Activated B cell treated with CpG ODN at 0.5 μM for 24 hours (primary cell): ENCODE data around the gene PMIS2. TPM values are rescaled to one million over a fixed set of nuclear protein-coding genes. Genes with fewer than 3 reads are reported as not detected.

Experiments
- ATAC-seq: fragments of 200-7000 bp; cut with Tn5 transposase; one replicate; pipeline ENCODE4 v1.10.0; 2021; ENCODE audit warnings: low read depth, mild to moderate bottlenecking, moderate library complexity
- CTCF ChIA-PET: fragments of 350-600 bp; sonication (Branson Sonifier 250); formaldehyde crosslinking; loops from one replicate; lab custom pipeline; 2021; ENCODE audit warnings: antibody characterized with exemption; lab: Charles Lee
- POLR2A ChIA-PET: fragments of 350-600 bp; sonication (Branson Sonifier 250); formaldehyde crosslinking; loops from one replicate; lab custom pipeline; 2021; ENCODE audit warnings: antibody characterized with exemption; lab: Charles Lee
- DNase-seq: peaks from one replicate; pipeline ENCODE4 v3.0.0; 2022
- H3K27ac Mint-ChIP-seq: one replicate; pipeline ENCODE4 v1.8.0; 2020; ENCODE audit warnings: mixed read lengths
- H3K27me3 Mint-ChIP-seq: one replicate; pipeline ENCODE4 v1.8.0; 2021; ENCODE audit warnings: mixed read lengths
- H3K36me3 Mint-ChIP-seq: one replicate; pipeline ENCODE4 v1.8.0; 2021; ENCODE audit warnings: low read depth, mixed read lengths
- H3K4me1 Mint-ChIP-seq: one replicate; pipeline ENCODE4 v1.8.0; 2021; ENCODE audit warnings: mixed read lengths
- H3K4me3 Mint-ChIP-seq: one replicate; pipeline ENCODE4 v1.8.0; 2020; ENCODE audit warnings: mild to moderate bottlenecking, mixed read lengths
- H3K9me3 Mint-ChIP-seq: one replicate; pipeline ENCODE4 v1.8.0; 2020; ENCODE audit warnings: mixed read lengths
- CTCF ChIP-seq: fragments of 200-600 bp; IDR thresholded peaks from one replicate; pipeline ENCODE4 v1.8.0; 2022; ENCODE audit warnings: antibody characterized with exemption, mild to moderate bottlenecking
- intact Hi-C: fragments of 100-400 bp; cut with micrococcal nuclease; formaldehyde crosslinking; loops from one replicate; pipeline ENCODE4 v1.15.1; 2024
- total RNA-seq: library from RNA; stranded (reverse); gene quantifications from 2 replicates; pipeline ENCODE4 v1.2.3, GENCODE V29; 2022

PMIS2 gene
- total RNA-seq, 1 donor from 2014 or later: not detected

DNA sequence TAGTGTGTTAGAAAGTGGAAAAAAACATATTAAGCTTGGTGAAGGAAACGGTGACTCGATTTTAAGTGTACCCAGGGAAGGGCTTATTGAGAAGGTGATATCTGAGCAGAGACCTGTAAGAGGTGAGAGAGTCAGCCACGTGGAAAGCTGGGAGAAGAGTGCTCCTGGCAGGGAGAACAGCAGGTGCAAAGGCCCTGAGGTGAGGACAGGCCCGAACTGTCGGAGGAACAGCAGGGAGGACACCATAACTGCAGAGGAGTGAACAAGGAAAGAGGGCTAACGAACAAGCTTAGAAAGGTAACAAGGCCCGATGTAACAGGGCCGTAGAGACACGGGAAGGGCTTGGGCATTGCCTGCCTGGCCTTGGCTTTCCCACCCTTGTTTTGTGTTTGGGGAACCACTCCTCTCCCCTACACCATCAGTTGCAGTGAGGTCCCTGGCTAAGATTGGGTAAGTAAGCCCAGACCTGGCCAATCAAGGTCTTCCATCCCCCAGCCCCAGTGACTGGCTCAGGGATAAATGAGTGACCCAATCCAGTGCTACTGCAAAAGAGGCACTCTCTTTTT is 29.9 kb upstream of the PMIS2 start:
- POLR2A ChIA-PET: no interaction called here
- no peak for ATAC-seq

GRCh38 chr19:35556846-35557538 is 29.0 kb upstream of the PMIS2 start:
- CTCF ChIA-PET: interaction anchor here (0.9 kb wide), 1 partner anchor 9 kb away, joined by 3 read pairs; no protein-coding TSS in a partner anchor
- Mint-ChIP-seq H3K4me3 (peak overlapping the region; percentile 33), H3K27me3 (peaks cover 46% of the 10 kb centered on the region), H3K4me1 (peaks cover 24% of the 10 kb centered on the region), H3K9me3 (no peaks in the 10 kb centered on the region), H3K27ac (no peak overlapping the region), H3K36me3 (no peaks in the 10 kb centered on the region)
- ATAC-seq (no peak), DNase-seq (no peak)
- POLR2A ChIA-PET: interaction anchor here (0.7 kb wide), 1 partner anchor 131 kb away, joined by 4 read pairs; no protein-coding TSS in a partner anchor
- intact Hi-C loops: no loop called here
- TF ChIP-seq CTCF: no peak

More for the DNA sequence above, 29.9 kb upstream of the PMIS2 start:
- no peaks in the 10 kb centered on the region for H3K9me3 Mint-ChIP-seq
- H3K27me3 Mint-ChIP-seq: peaks cover 40% of the 10 kb centered on the region
- CTCF ChIA-PET: interaction anchor here (0.9 kb wide), 1 partner anchor 8 kb away, joined by 3 read pairs; no protein-coding TSS in a partner anchor
- intact Hi-C loops: no loop called here
- H3K36me3 Mint-ChIP-seq: no peaks in the 10 kb centered on the region
- H3K27ac Mint-ChIP-seq: no peak overlapping the region
- peaks cover 24% of the 10 kb centered on the region for H3K4me1 Mint-ChIP-seq
- no peak overlapping the region for H3K4me3 Mint-ChIP-seq
- DNase-seq: no peak
- no peak for TF ChIP-seq CTCF

- Mint-ChIP-seq H3K9me3 (no peaks in the 10 kb centered on the region), H3K27me3 (peaks cover 52% of the 10 kb centered on the region), H3K27ac (no peak overlapping the region), H3K4me3 (peak overlapping the region; percentile 69), H3K4me1 (peaks cover 24% of the 10 kb centered on the region), H3K36me3 (no peaks in the 10 kb centered on the region)
- ATAC-seq: peak; percentile 49
- no peak for TF ChIP-seq CTCF
- ChIA-PET POLR2A (interaction anchor here (0.6 to 0.7 kb wide), 2 partner anchors 9 to 130 kb away, joined by 4 to 6 read pairs; no protein-coding TSS in a partner anchor), CTCF (interaction anchor here (0.9 kb wide), 1 partner anchor 9 kb away, joined by 3 read pairs; no protein-coding TSS in a partner anchor)
- peak; percentile 35 for DNase-seq
- intact Hi-C loops: no loop called here
Measured at GRCh38 chr19:35557539-35558399, 28.2 kb upstream of the PMIS2 start.

- H3K9me3 Mint-ChIP-seq: no peaks in the 10 kb centered on the region
- CTCF ChIA-PET: interaction anchor here (0.8 to 0.9 kb wide), 2 partner anchors 10 to 11 kb away, joined by 3 read pairs; no protein-coding TSS in a partner anchor
- H3K4me3 Mint-ChIP-seq: peak overlapping the region; percentile 51
- no peaks in the 10 kb centered on the region for H3K36me3 Mint-ChIP-seq
- DNase-seq (no peak), ATAC-seq (peak; percentile 24)
- TF ChIP-seq CTCF: no peak
- H3K4me1 Mint-ChIP-seq: peaks cover 24% of the 10 kb centered on the region
- no peak overlapping the region for H3K27ac Mint-ChIP-seq
- H3K27me3 Mint-ChIP-seq: peaks cover 56% of the 10 kb centered on the region
- POLR2A ChIA-PET: interaction anchor here (0.6 kb wide), 1 partner anchor 931 kb away, joined by 3 read pairs; no protein-coding TSS in a partner anchor
- intact Hi-C loops: no loop called here
Measured at GRCh38 chr19:35558400-35559280, 27.3 kb upstream of the PMIS2 start.
